H9 (cell line): ENCODE results near the gene CD93. TPM values are rescaled to one million over a fixed set of nuclear protein-coding genes. Genes with fewer than 3 reads are reported as not detected.

ENCODE experiments used
- DNase-seq: peaks from one replicate; pipeline ENCODE4 v3.0.0-alpha.2; 2017
- H2AFZ ChIP-seq: one replicate; pipeline ENCODE4 v1.6.1; 2013; ENCODE audit warnings: mild to moderate bottlenecking, low read length, control low read depth, moderate library complexity
- H2AK5ac ChIP-seq: 2 replicates; pipeline ENCODE4 v1.6.1; 2013; ENCODE audit warnings: low read length, control low read depth, mixed read lengths; ENCODE audit not compliant: insufficient read length
- H2BK120ac ChIP-seq: one replicate; pipeline ENCODE4 v1.6.1; 2013; ENCODE audit warnings: low read depth, mild to moderate bottlenecking, low read length, control low read depth, inconsistent platforms; ENCODE audit not compliant: poor library complexity, severe bottlenecking
- H2BK12ac ChIP-seq: 2 replicates; pipeline ENCODE4 v1.6.1; 2013; ENCODE audit warnings: low read length, control low read depth, mixed read lengths, low read depth; ENCODE audit not compliant: insufficient read length
- H2BK15ac ChIP-seq: 2 replicates; pipeline ENCODE4 v1.6.1; 2013; ENCODE audit warnings: low read depth, low read length, control low read depth
- H2BK20ac ChIP-seq: one replicate; pipeline ENCODE4 v1.6.1; 2013; ENCODE audit warnings: low read depth, mild to moderate bottlenecking, low read length, control low read depth, inconsistent platforms; ENCODE audit not compliant: poor library complexity, severe bottlenecking
- H2BK5ac ChIP-seq: 2 replicates; pipeline ENCODE4 v1.6.1; 2013; ENCODE audit warnings: low read length, control low read depth, mixed read lengths; ENCODE audit not compliant: insufficient read length
- H3K14ac ChIP-seq: 2 replicates; pipeline ENCODE4 v1.6.1; 2013; ENCODE audit warnings: low read length, control low read depth; ENCODE audit not compliant: insufficient read depth
- H3K18ac ChIP-seq: 2 replicates; pipeline ENCODE4 v1.6.1; 2013; ENCODE audit warnings: low read depth, mild to moderate bottlenecking, mixed read lengths, low read length, control low read depth; ENCODE audit not compliant: insufficient read length
- H3K23ac ChIP-seq: 2 replicates; pipeline ENCODE4 v1.6.1; 2013; ENCODE audit warnings: low read length, control low read depth, mixed read lengths, low read depth; ENCODE audit not compliant: insufficient read length
- H3K23me2 ChIP-seq: 2 replicates; pipeline ENCODE4 v1.6.1; 2013; ENCODE audit warnings: low read depth, mild to moderate bottlenecking, mixed read lengths, low read length, control low read depth; ENCODE audit not compliant: insufficient read length, poor library complexity, severe bottlenecking
- H3K27ac ChIP-seq: 2 replicates; pipeline ENCODE4 v1.5.1; 2013; ENCODE audit warnings: low read length, control low read depth, mixed read lengths, low read depth; ENCODE audit not compliant: insufficient read length
- H3K27me3 ChIP-seq: 2 replicates; pipeline ENCODE4 v1.6.1; 2013; ENCODE audit warnings: low read length, control low read depth, inconsistent platforms; ENCODE audit not compliant: insufficient read depth
- H3K4ac ChIP-seq: 2 replicates; pipeline ENCODE4 v1.6.1; 2013; ENCODE audit warnings: low read depth, mild to moderate bottlenecking, control low read depth, inconsistent platforms, low read length, moderate library complexity
- H3K4me1 ChIP-seq: 2 replicates; pipeline ENCODE4 v1.6.1; 2013; ENCODE audit warnings: low read length, control low read depth, inconsistent platforms; ENCODE audit not compliant: insufficient read depth
- H3K4me2 ChIP-seq: 2 replicates; pipeline ENCODE4 v1.6.1; 2013; ENCODE audit warnings: low read length, control low read depth, mixed read lengths; ENCODE audit not compliant: insufficient read length, insufficient read depth
- H3K56ac ChIP-seq: 2 replicates; pipeline ENCODE4 v1.6.1; 2013; ENCODE audit warnings: low read depth, mild to moderate bottlenecking, mixed read lengths, low read length, control low read depth; ENCODE audit not compliant: insufficient read length
- H3K79me1 ChIP-seq: 2 replicates; pipeline ENCODE4 v1.6.1; 2013; ENCODE audit warnings: low read depth, mild to moderate bottlenecking, moderate library complexity, low read length, control low read depth, inconsistent platforms; ENCODE audit not compliant: insufficient read depth, poor library complexity, severe bottlenecking
- H3K79me2 ChIP-seq: 2 replicates; pipeline ENCODE4 v1.6.1; 2013; ENCODE audit warnings: low read length, control low read depth, inconsistent platforms; ENCODE audit not compliant: insufficient read depth
- H3K9ac ChIP-seq: 2 replicates; pipeline ENCODE4 v1.6.1; 2013; ENCODE audit warnings: low read length, control low read depth, mixed read lengths; ENCODE audit not compliant: insufficient read length; ENCODE audit errors: extremely low read depth
- H3K9me3 ChIP-seq: one replicate; pipeline ENCODE4 v1.6.1; 2013; ENCODE audit warnings: low read depth, low read length, inconsistent platforms; ENCODE audit not compliant: control insufficient read depth
- H3T11ph ChIP-seq: one replicate; pipeline ENCODE4 v1.6.1; 2013; ENCODE audit warnings: mild to moderate bottlenecking, low read length, control low read depth, inconsistent platforms
- H4K20me1 ChIP-seq: one replicate; pipeline ENCODE4 v1.6.1; 2013; ENCODE audit not compliant: control insufficient read depth, insufficient read length, insufficient read depth
- H4K5ac ChIP-seq: 2 replicates; pipeline ENCODE4 v1.6.1; 2013; ENCODE audit warnings: low read depth, mild to moderate bottlenecking, mixed read lengths, low read length, control low read depth; ENCODE audit not compliant: insufficient read length
- H4K8ac ChIP-seq: replicated peaks from 2 replicates; pipeline ENCODE4 v1.6.1; 2013; ENCODE audit warnings: low read length, control low read depth, mixed read lengths, low read depth; ENCODE audit not compliant: insufficient read length
- H4K91ac ChIP-seq: 2 replicates; pipeline ENCODE4 v1.6.1; 2013; ENCODE audit warnings: low read depth, mild to moderate bottlenecking, moderate library complexity, mixed read lengths, low read length, control low read depth; ENCODE audit not compliant: insufficient read length
- H3K27ac Mint-ChIP-seq, 3 experiments: 2 replicates in 2 of 3; 3 replicates in 1 of 3; pipeline ENCODE4 v1.8.0; 2020 to 2021; ENCODE audit warnings: mixed read lengths in 3 of 3, mild to moderate bottlenecking in 1 of 3, moderate library complexity in 1 of 3
- H3K27me3 Mint-ChIP-seq: 2 replicates; pipeline ENCODE4 v1.8.0; 2021; ENCODE audit warnings: low read depth, mild to moderate bottlenecking, moderate library complexity, mixed read lengths
- H3K36me3 Mint-ChIP-seq, 3 experiments: 2 replicates in 2 of 3; 3 replicates in 1 of 3; pipeline ENCODE4 v1.8.0; 2020 to 2021; ENCODE audit warnings: low read depth in 3 of 3, mixed read lengths in 3 of 3; ENCODE audit not compliant: insufficient read depth in 1 of 3
- H3K4me1 Mint-ChIP-seq, 2 experiments: 2 replicates each; pipeline ENCODE4 v1.8.0; 2020; ENCODE audit warnings: mixed read lengths in 2 of 2
- H3K4me3 Mint-ChIP-seq, 2 experiments: 2 replicates in 1 of 2; 3 replicates in 1 of 2; pipeline ENCODE4 v1.8.0; 2020 to 2021; ENCODE audit warnings: mild to moderate bottlenecking in 2 of 2, mixed read lengths in 2 of 2, moderate library complexity in 1 of 2
- H3K9me3 Mint-ChIP-seq, 2 experiments: 2 replicates in 1 of 2; 3 replicates in 1 of 2; pipeline ENCODE4 v1.8.0; 2020; ENCODE audit warnings: mild to moderate bottlenecking in 2 of 2, mixed read lengths in 2 of 2, moderate library complexity in 1 of 2
- WGBS: extraction: QIAGEN DNeasy Blood & Tissue Kit; methylation state at CpG from one replicate; pipeline ENCODE4 v1.1.7; 2013; ENCODE audit warnings: missing lambda C conversion rate, low lambda C conversion rate, mixed read lengths; ENCODE audit not compliant: insufficient read length; ENCODE audit errors: extremely low coverage; 5-methylcytosine and 5-hydroxymethylcytosine counted together
- total RNA-seq: library from RNA; stranded (reverse); gene quantifications from 2 replicates; pipeline ENCODE4 v1.2.1, GENCODE V29; 2021
- TF ChIP-seq, protein P1 (sequence below): fragments of 200-600 bp; sonication (generic); conservative IDR thresholded peaks from 3 replicates; pipeline ENCODE4 v1.8.0; 2021; ENCODE audit warnings: antibody characterized with exemption, mild to moderate bottlenecking

Gene CD93
- total RNA-seq, 1 experiment from 2014 or later, result not detected

DNA sequence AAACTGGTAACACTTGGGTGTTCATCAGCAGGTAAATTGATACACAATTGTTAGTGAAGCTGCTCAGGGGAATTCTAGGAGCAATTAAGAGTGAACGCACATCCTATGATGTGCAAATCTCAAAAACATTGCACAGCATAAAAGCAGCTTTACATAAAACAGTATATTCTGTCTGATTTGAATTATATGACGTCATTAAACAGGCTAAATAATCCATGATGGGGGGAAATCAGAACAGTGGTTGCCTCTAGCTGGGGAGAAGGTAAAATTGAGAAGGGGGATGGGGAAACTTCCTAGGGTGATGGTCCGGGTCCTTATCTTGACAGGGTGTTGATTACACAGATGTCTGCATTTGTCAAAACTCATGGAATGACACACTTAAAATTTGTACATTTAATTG, 19.4 kb downstream of the CD93 start:
- Histone ChIP-seq H4K8ac (no peak overlapping the region), H3K23ac (no peak overlapping the region), H4K5ac (no peak overlapping the region), H3K79me2 (no peaks in the 10 kb centered on the region), H3K4ac (no peak overlapping the region), H3K56ac (no peak overlapping the region), H3K27me3 (no peaks in the 10 kb centered on the region), H3K9me3 (no peaks in the 10 kb centered on the region), H3K79me1 (no peaks in the 10 kb centered on the region), H3K9ac (no peak overlapping the region), H3K14ac (no peak overlapping the region), H2AK5ac (no peak overlapping the region), H2BK15ac (no peak overlapping the region), H4K91ac (no peak overlapping the region), H2BK12ac (no peak overlapping the region), H3K23me2 (no peaks in the 10 kb centered on the region), H3K27ac (no peak overlapping the region), H2BK120ac (no peak overlapping the region), H3T11ph (no peak overlapping the region), H4K20me1 (no peaks in the 10 kb centered on the region), H2BK5ac (no peak overlapping the region), H2BK20ac (no peak overlapping the region), H3K4me1 (peaks cover under 1% of the 10 kb centered on the region; the same call in 1 of the 2 replicates), H2AFZ (no peak overlapping the region), H3K4me2 (no peak overlapping the region), H3K18ac (no peak overlapping the region)
- H3K4me1 Mint-ChIP-seq, result peaks cover 15 to 22% of the 10 kb centered on the region in 2 experiments
- H3K36me3 Mint-ChIP-seq, result no peaks in the 10 kb centered on the region
- no CpG with 5 or more reads among the region's 3 CpGs for WGBS
- no peaks in the 10 kb centered on the region for H3K9me3 Mint-ChIP-seq
- TF ChIP-seq, protein P1, sequence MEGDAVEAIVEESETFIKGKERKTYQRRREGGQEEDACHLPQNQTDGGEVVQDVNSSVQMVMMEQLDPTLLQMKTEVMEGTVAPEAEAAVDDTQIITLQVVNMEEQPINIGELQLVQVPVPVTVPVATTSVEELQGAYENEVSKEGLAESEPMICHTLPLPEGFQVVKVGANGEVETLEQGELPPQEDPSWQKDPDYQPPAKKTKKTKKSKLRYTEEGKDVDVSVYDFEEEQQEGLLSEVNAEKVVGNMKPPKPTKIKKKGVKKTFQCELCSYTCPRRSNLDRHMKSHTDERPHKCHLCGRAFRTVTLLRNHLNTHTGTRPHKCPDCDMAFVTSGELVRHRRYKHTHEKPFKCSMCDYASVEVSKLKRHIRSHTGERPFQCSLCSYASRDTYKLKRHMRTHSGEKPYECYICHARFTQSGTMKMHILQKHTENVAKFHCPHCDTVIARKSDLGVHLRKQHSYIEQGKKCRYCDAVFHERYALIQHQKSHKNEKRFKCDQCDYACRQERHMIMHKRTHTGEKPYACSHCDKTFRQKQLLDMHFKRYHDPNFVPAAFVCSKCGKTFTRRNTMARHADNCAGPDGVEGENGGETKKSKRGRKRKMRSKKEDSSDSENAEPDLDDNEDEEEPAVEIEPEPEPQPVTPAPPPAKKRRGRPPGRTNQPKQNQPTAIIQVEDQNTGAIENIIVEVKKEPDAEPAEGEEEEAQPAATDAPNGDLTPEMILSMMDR, result no peak
- no peak overlapping the region for H3K4me3 Mint-ChIP-seq
- no peaks in the 10 kb centered on the region for H3K27me3 Mint-ChIP-seq
- no peak for DNase-seq
- H3K27ac Mint-ChIP-seq, result no peak overlapping the region
